ENCODE measurements around the gene PPDPF. TPM values are rescaled to one million over a fixed set of nuclear protein-coding genes. Genes with fewer than 3 reads are reported as not detected.

PPDPF gene
- total RNA-seq, 1 experiment from 2014 or later = 634 TPM

DNA sequence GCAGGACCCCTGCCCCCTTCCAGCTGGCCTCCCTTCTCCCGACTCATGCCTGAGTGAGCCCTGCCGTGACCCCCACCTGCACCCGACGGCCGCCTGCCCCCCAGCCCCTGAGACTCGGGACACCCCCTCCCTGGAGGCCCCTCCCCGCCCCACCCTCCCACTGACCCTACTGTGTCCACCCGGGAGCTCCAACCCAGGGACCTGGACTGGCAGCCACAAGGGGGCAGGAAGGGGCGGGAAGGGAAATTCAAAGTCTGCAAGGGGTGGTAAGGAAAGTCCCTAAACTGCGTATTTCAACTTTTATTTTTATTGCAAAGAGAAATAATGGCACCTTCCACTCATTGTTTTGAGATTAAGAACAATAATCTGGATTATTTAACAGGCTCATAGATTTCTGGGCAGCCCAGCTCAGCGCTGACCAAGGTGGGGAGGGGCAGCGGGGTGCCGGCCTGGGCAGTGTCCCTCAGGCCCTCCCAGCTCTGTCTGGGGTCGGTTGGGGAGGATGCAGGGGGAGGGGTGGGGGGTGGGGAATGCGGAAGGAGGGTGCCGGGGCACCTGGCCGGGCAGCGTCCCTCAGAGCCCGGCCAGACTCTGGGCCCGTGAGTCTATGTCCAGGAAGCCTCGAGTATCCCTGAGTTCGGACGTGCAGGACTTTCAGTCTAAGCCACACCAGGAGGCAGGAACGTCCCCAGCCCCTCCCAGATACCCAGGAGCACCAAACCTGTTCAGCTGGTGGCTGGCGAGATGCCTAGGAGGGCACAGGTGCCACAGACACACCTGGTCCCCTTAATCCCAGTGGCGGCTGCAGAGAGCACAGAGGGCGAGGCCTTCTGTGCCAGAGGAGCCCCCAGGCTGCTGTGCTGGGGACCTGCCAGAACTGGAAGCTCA is 17.9 kb downstream of the PPDPF start:
- ChIA-PET POLR2A (interaction anchor here (0.6 to 1.5 kb wide), 10 partner anchors 10 to 516 kb away, joined by 3 to 15 read pairs (median 4); partner anchors contain the start of genes ARFGAP1, GMEB2, HELZ2 and PPDPF), CTCF (interaction anchor here (0.5 to 2.6 kb wide), 67 partner anchors 8 to 1179 kb away, joined by 3 to 62 read pairs (median 5); partner anchors contain the start of genes ARFRP1, GMEB2, HELZ2 and PPDPF)
- H3K9me3 ChIP-seq = no peaks in the 10 kb centered on the region
- Mint-ChIP-seq H3K36me3 (ENCODE audit: insufficient read depth, unreplicated experiment) (peaks cover 5% of the 10 kb centered on the region), H3K27ac (ENCODE audit: unreplicated experiment) (peak overlapping the region; percentile 36), H3K27me3 (ENCODE audit: insufficient read depth, unreplicated experiment) (no peaks in the 10 kb centered on the region), H3K9me3 (ENCODE audit: unreplicated experiment) (no peaks in the 10 kb centered on the region), H3K4me1 (ENCODE audit: low read depth, unreplicated experiment) (peaks cover 1% of the 10 kb centered on the region), H3K4me3 (ENCODE audit: unreplicated experiment) (peak overlapping the region; percentile 65)
- peak overlapping the region; percentile 50 for H3K4me3 ChIP-seq (ENCODE audit: low read depth, low read length)
- peaks cover 28% of the 10 kb centered on the region for H3K4me1 ChIP-seq
- no peaks in the 10 kb centered on the region for H3K36me3 ChIP-seq (ENCODE audit: control insufficient read depth, insufficient read depth, low read length)
- no TSS peak for BruUV-seq (replicated peaks)
- H3K27me3 ChIP-seq (replicated peaks; ENCODE audit: control insufficient read depth, insufficient read depth, low read length) = no peaks in the 10 kb centered on the region
- peak in 1 of 2 experiments; percentile 87 for DNase-seq
- intact Hi-C loops (cut with micrococcal nuclease; ENCODE audit: unreplicated experiment) = loop anchor here (1.0 to 5.0 kb wide), 9 partner anchors 34 to 582 kb away; partner anchors contain the start of genes HELZ2 and UCKL1
- TF ChIP-seq, protein P1, sequence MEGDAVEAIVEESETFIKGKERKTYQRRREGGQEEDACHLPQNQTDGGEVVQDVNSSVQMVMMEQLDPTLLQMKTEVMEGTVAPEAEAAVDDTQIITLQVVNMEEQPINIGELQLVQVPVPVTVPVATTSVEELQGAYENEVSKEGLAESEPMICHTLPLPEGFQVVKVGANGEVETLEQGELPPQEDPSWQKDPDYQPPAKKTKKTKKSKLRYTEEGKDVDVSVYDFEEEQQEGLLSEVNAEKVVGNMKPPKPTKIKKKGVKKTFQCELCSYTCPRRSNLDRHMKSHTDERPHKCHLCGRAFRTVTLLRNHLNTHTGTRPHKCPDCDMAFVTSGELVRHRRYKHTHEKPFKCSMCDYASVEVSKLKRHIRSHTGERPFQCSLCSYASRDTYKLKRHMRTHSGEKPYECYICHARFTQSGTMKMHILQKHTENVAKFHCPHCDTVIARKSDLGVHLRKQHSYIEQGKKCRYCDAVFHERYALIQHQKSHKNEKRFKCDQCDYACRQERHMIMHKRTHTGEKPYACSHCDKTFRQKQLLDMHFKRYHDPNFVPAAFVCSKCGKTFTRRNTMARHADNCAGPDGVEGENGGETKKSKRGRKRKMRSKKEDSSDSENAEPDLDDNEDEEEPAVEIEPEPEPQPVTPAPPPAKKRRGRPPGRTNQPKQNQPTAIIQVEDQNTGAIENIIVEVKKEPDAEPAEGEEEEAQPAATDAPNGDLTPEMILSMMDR (IDR thresholded peaks at IDR 0.05; ENCODE audit: insufficient read depth in 1 of 2, low read depth in 1 of 2, low read length in 1 of 2, severe bottlenecking in 1 of 2, unreplicated experiment in 1 of 2) = peak in 1 of 2 experiments; percentile 86

DNA sequence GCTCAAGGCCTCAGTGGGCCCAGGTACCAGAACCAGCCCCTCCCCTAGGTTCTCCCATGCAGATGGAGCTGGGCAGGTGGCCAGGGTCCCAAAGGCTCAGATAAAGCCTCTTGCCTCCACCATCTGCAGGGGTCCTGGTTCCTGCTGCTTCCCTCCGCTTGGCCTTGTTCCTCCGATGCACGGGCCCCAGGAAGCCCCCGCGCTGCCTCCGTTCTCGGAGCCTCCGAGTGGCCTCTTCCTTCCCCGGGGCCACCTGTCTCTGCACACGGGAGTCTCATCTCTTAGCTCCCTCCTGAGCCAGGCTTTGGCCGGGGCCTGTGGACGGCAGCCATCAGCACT is 18.5 kb downstream of the PPDPF start:
- no peaks in the 10 kb centered on the region for H3K9me3 Mint-ChIP-seq (ENCODE audit: unreplicated experiment)
- H3K4me3 ChIP-seq (ENCODE audit: low read depth, low read length) = no peak overlapping the region
- TF ChIP-seq, protein P1 (IDR thresholded peaks at IDR 0.05; ENCODE audit: insufficient read depth in 1 of 2, low read depth in 1 of 2, low read length in 1 of 2, severe bottlenecking in 1 of 2, unreplicated experiment in 1 of 2) = no peak
- peaks cover 28% of the 10 kb centered on the region for H3K4me1 ChIP-seq
- intact Hi-C loops (cut with micrococcal nuclease; ENCODE audit: unreplicated experiment) = loop anchor here (2.0 to 5.0 kb wide), 6 partner anchors 33 to 582 kb away; partner anchors contain the start of genes HELZ2 and UCKL1
- H3K4me3 Mint-ChIP-seq (ENCODE audit: unreplicated experiment) = no peak overlapping the region
- no peaks in the 10 kb centered on the region for H3K27me3 ChIP-seq (replicated peaks; ENCODE audit: control insufficient read depth, insufficient read depth, low read length)
- ChIA-PET POLR2A (interaction anchor here (1.1 to 1.5 kb wide), 2 partner anchors 35 to 441 kb away, joined by 3 to 7 read pairs; partner anchors contain the start of genes HELZ2 and PRPF6), CTCF (interaction anchor here (0.6 to 2.6 kb wide), 17 partner anchors 10 to 1180 kb away, joined by 3 to 62 read pairs (median 6); partner anchors contain the start of genes ARFRP1, HELZ2, PPDPF and RTEL1)
- no peak overlapping the region for H3K27ac Mint-ChIP-seq (ENCODE audit: unreplicated experiment)
- no peaks in the 10 kb centered on the region for H3K9me3 ChIP-seq
- BruUV-seq (replicated peaks) = no TSS peak
- H3K4me1 Mint-ChIP-seq (ENCODE audit: low read depth, unreplicated experiment) = peaks cover 7% of the 10 kb centered on the region
- H3K36me3 Mint-ChIP-seq (ENCODE audit: insufficient read depth, unreplicated experiment) = peaks cover 5% of the 10 kb centered on the region
- no peak for DNase-seq
- no peaks in the 10 kb centered on the region for H3K27me3 Mint-ChIP-seq (ENCODE audit: insufficient read depth, unreplicated experiment)
- no peaks in the 10 kb centered on the region for H3K36me3 ChIP-seq (ENCODE audit: control insufficient read depth, insufficient read depth, low read length)
